Stimulated activated CD8-positive, alpha-beta memory T cell treated with anti-CD3 and anti-CD28 coated beads, Interleukin-7, amount 100 ng/mL, for 1 hour (primary cell): ENCODE data around the gene SERBP1.
"Not testable (repeated sequence)": the region's sequence is repeated elsewhere in the genome, so short reads cannot be mapped to it uniquely, and the experiment has no call there.

Experiments used
- DNase-seq, 2 donors: peaks; one replicate each; pipeline ENCODE4 v3.0.0-alpha.2; 2020; ENCODE audit warnings: low read depth in 2 of 2

Gene SERBP1

GRCh38 chr1:67440339-67440738 lies 10.1 kb upstream of the SERBP1 start:
- DNase-seq, result no peak

- DNase-seq, result no peak
Measured at GRCh38 chr1:67439277-67440029, 9.3 kb upstream of the SERBP1 start.

- DNase-seq, result no peak
Measured at GRCh38 chr1:67437961-67438360, 7.8 kb upstream of the SERBP1 start.

- DNase-seq, result no peak
Measured at GRCh38 chr1:67436511-67437055, 6.4 kb upstream of the SERBP1 start.

- no peak for DNase-seq
Measured at GRCh38 chr1:67434491-67434890, 4.3 kb upstream of the SERBP1 start.

- no peak for DNase-seq
Measured at GRCh38 chr1:67433837-67434236, 3.6 kb upstream of the SERBP1 start.

- no peak for DNase-seq
Measured at GRCh38 chr1:67432745-67433144, 2.5 kb upstream of the SERBP1 start.

GRCh38 chr1:67431869-67432578 lies 1.8 kb upstream of the SERBP1 start:
- DNase-seq, result no peak

GRCh38 chr1:67431156-67431765 lies 1.1 kb upstream of the SERBP1 start:
- no peak for DNase-seq

GRCh38 chr1:67429528-67430357 lies 459 bp downstream of the SERBP1 start:
- DNase-seq, result peak in 1 of 2 donors; percentile 4

- DNase-seq, result peak in 1 of 2 donors; percentile 11
Measured at GRCh38 chr1:67429011-67429527, 1.1 kb downstream of the SERBP1 start.

- DNase-seq, result no peak
Measured at GRCh38 chr1:67427947-67428346, 2.3 kb downstream of the SERBP1 start.

- no peak for DNase-seq
Measured at GRCh38 chr1:67427465-67427864, 2.7 kb downstream of the SERBP1 start.

GRCh38 chr1:67420835-67421492 lies 9.2 kb downstream of the SERBP1 start:
- DNase-seq, result no peak

GRCh38 chr1:67418839-67419586 lies 11.2 kb downstream of the SERBP1 start:
- DNase-seq, result no peak

- not testable (repeated sequence) for DNase-seq
Measured at GRCh38 chr1:67417733-67418132, 12.5 kb downstream of the SERBP1 start.

GRCh38 chr1:67415041-67415440 lies 15.2 kb downstream of the SERBP1 start:
- DNase-seq, result no peak

- DNase-seq, result no peak
Measured at GRCh38 chr1:67414574-67414973, 15.6 kb downstream of the SERBP1 start.

- DNase-seq, result not testable (repeated sequence)
Measured at GRCh38 chr1:67413101-67413500, 17.1 kb downstream of the SERBP1 start.

- DNase-seq, result no peak
Measured at GRCh38 chr1:67408148-67408547, 22.1 kb downstream of the SERBP1 start.
